GM12892 (cell line): Measurements from ENCODE around the gene RRP1.

Experiments used
- POLR2A ChIP-seq: IDR thresholded peaks from 2 replicates; pipeline ENCODE4 v1.6.1; 2011; ENCODE audit warnings: low read depth, low read length, control low read depth
- POLR2AphosphoS5 ChIP-seq: IDR thresholded peaks from 2 replicates; pipeline ENCODE4 v1.6.1; 2011; ENCODE audit warnings: low read depth, low read length, control low read depth

DNA sequence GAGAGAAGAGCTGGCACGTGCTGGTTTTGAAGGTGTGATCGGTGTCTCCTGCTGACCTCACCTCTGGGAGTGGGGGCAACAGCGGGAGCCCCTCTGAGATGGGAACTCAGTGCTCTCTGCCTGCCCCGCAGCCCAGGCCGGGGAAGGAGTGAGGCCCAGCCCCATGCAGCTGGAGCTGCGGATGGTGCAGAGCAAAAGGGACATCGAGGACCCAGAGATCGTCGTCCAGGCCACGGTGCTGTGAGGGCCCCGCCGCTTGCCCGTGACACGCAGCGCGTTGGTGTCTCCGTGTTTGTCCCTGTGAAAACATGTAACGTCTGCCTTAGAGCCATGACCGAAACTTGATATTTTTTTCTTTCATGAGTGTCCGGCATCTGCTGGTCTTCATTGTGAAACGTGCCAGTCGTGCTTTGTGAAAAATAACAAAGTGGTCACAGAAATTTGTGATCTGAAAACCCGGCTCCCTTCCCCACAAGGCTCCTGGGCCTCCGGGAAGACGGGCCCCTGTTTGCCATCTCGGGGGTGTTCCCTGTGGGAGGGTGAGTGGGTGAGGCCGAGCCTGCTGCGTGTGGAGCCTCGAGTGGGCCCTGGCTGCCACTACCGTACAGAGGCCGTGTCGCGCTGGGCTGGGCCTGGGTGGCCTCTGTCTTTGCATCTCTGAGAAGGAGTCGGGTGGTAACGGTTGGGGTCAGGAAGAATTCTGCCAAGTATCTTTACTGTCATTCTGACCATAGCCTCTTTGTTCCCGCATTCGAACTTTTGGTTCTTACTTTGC, 33.4 kb upstream of the RRP1 start:
- no peak for TF ChIP-seq POLR2AphosphoS5
- TF ChIP-seq POLR2A, result no peak
